Fibroblast of skin of scalp (primary cell): ENCODE measurements around the gene NYNRIN.

Source experiments
- DNase-seq: peaks from one replicate; pipeline ENCODE4 v3.0.0-alpha.2; 2013

Gene NYNRIN

DNA sequence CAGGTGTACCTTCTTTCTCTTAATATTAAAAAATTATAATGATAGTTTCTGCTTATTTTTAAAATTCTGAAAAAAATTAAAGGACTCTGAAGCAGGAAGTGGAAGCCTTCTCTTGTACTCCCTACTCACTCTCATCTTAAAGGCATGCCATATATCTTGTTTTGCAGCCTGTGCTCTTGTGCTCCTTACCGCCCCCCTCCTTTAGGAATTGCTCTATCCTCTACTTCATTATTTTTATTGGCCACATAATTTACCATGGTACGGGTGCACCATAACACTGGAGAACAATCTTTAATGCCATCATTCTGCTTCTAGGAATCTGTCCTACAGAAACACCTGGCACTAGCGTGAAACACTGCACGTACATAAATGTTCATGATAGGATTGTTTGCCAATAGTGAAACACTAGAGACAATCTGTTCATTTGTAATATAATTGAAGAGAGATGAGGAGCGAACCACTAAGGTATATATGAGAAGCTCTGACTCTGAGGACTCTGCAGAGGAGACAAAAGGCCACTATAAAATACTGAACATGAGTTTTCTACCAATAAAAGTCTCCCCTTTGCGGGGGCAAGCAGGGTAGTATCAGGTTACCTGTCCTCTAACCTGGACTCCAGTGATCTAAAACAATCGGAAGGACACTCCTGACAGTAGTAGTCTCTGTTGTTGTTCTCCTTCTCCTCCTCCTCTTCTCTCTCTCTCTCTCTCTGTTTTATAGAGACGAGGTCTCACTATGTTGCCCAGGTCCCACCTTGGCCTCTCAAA is 6.3 kb upstream of the NYNRIN start:
- peak; percentile 64 for DNase-seq

DNA sequence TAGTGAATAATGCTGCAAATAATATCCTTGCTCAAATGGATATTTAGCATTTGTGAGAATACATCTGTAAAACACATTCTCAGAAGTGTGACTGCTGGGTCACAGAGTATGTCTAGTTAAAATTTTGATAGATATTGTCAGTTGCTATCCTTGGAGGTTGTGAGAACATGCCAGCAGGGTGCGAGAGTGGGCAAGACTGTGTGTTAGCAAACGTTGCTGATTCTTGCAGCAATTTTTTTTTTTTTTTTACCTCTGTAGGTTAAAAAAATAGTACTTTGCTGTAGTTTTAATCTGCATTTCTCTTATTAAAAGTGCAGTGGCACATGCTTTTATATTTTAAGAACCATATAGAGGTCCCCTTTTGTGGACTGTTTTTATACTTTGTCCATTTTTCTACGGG is 4.5 kb upstream of the NYNRIN start:
- DNase-seq: no peak

DNA sequence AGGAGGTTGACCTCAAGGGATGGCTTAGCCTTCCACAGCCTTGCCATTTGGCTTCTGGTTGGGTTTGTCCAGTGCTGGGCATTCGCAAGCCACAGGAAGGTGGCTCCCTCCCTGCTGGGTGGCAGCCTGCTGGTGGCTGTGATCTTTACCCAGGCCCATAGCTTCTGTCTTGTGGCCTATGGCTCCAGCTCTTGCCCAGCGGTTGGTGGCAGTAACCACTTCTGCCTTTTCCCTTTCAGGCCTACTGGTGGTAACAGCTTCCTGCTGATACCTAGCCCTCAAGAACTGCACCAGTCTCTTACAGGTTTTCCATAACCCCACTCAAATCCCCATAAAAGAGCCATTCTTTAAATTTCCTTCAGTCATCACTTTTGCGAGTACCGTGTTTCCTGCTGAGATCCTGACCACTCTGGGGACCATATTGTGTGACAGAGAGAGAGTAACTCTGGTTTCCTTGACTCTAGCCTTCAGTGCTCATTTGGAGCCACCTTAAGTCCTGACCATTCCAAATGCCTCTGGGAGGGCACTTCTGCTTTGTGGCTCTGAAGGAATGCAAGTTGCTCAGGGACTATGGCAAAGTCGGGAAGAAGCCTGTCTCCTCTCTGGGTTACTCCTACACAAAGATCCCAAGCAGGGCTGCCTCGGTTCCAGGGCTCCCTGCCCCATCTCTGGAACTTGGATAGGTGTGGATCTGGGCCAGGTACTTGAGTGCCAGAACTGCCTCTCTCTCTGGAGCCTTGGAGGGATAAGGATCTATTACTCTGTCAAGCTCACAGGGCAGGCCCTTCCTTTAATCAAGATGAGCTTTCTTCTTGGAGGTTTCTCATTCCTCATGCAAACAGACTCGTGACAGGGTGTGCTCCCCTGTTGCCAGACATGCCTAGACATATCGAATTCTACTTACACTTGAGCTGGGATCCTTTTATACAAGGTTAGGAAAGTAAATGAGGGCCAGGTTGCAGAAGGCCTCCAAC is 2.9 kb upstream of the NYNRIN start:
- DNase-seq: no peak

DNA sequence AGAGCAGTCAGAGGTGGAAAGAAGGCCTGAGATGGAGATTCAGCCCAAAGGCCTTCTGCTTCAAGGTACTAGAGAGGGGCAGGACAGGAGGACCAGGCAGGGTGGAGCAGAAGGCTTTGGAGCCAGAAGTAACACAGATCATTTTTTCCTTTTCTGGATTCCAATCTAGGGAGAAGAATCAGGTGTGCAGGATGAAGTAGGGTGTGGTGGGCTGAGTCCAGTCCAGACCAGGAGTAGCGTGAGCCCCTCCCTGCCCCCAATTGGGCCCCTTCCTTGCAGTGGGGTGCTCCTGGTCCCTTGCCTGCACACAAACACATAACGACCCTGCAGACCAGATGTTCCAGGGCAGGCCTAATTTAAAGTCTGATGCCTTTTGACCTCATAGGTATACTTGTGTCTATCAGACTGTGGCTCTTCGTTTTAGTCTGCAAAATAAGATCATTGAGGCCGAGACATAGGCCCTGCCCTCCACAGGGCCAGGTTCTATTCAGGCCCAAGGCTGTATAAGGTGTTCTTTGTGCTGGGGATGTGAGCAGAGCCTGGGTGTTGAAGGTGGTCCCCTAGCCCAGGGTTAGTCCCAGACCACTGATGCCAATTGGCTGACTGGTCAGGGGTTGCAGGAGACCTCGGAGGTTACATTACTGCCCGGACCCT is 1.0 kb upstream of the NYNRIN start:
- no peak for DNase-seq

DNA sequence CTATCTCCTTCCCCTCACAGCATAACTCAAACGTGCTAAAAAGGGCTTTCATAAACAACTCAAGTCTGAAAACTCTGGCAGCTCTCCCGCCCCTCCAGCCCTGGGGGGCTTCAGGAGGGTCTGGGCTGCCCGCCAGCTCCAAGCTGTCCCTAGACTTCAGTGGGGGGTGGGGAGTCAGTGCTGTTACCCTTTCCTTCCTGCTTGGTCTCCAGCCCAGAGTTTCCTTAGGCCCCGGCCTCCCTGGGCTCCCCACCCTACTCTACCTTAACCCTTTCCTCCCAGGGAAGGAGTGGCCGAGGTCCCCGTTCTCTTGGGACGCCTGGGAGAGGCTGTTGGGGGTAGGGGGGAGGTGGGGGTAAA is 530 bp upstream of the NYNRIN start:
- DNase-seq: peak; percentile 40

DNA sequence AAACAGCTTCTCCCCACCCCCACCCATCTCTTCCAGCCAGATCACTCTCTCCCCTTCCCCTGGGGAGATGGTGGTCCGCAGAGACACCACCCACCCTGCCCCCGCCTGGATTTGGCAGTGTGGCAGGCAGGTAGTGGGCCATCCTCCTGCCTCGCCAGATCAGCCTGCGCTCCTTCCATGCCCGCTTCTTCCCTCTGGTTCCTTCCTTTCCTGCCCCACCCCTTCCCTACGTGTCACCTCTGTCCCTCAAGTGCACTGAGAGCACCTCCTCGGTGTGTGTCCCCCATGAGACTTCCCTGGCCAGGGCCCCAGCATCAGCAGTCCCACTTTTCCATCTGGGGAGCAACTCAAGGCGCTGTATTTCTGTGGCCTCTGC is 632 bp downstream of the NYNRIN start:
- no peak for DNase-seq

DNA sequence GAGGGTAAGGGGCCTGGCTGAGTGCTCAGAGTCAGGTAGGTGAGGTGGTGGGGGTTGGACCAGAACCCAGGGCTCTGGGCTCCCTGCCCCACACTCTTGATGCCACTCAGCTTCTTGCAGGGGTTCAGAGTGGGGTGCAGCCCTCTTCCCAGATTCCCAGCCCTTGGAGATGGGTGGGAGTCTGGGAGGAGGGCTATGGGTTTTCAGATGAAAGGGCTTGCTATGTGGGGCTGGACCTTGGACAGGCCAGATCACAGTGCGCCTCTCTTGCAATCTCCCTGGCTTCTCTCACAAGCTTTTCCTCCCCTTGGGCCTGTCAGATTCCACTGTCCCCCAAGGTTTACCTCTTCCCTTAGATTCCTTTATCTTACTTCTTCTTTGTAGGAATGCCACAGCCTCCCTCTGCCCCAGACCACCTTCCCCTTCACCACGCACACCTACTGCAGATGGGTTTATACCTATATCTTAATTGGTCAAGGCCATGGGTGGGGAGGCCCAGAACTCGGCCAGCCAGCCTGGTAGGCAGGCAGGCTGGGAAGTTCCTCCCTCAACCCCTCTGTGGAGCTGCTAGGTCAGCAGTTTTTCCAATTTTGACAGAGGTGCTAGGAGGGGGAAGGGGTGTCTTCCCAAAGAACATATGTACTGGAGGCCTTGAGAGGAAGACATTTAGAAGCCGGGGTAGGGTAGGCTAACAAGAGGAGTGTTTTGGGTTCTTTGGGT is 1.4 kb downstream of the NYNRIN start:
- no peak for DNase-seq

DNA sequence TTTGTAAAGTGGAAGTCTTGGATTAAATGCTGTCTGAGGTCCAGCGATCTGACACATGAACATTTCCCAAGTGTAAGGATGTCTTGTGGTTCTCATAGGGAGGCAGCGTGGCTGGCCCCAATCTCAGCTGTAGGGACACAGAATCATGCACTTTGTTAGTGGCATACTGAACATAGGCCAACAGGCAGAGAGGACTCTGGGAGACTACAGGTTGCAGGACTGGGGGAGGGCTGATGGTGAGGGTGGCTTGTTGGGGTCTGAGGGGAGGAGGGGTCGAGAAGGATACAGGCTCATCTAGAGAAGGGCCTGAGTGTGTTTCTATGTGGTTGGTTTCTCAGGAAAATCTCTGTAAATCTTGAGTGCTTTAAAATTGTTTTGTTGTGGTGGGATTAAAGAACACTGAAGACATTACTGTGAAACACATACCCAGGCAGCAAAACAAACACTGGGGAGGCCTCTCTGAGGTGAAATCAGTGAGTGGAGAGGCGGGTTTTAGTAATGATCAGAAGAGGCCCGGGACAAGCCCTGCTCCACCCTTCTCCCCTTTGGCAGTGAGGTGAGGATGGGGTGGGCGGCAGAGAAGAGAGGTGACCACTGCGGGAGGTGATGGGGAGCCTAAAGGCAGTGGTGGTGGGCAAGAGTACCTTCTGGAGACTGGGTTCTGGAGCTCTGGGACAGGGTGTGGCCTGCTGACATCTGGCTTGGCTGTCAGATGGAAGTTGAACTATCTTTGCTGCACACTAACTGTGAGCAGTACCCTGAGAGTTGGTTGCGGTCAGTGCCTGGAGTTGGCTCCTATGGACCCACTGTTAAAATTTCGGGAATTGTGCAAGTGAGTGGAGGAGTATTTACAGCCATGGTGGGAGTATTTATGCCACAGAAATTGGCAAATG is 3.3 kb downstream of the NYNRIN start:
- no peak for DNase-seq

DNA sequence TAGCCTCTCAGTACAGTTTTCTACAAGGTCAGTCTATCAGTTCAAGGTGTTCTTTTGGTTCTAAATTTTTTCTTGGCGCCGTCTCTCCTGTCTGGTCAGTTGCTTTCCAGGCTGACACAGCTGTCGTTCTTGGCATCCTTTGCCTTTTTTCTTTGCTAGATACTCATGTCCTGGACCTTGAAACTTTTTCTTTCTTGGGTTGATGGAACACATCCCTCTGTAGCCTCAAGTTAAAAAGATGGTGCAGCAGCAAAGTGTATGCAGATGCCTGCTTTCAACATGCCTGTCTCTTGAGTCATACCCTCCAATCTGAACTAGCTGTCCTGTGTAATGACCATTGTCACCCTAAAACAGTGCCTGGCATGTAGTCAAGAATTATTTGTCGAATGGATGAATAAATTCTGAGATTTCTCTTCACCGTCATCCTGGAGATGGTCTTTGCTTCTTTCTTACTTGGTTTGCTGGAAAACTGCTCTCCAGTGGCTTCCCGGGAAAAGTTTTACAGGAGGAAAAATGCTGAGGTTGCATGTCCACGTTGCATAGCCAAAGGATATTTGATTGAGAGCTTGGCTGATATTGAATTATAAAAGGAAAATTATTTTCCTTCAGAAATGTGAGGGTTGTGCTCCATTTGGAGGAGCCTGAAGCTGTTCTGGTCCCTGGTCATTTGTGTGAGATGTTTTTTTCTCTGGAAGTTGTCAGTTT is 4.6 kb downstream of the NYNRIN start:
- DNase-seq: peak; percentile 49

DNA sequence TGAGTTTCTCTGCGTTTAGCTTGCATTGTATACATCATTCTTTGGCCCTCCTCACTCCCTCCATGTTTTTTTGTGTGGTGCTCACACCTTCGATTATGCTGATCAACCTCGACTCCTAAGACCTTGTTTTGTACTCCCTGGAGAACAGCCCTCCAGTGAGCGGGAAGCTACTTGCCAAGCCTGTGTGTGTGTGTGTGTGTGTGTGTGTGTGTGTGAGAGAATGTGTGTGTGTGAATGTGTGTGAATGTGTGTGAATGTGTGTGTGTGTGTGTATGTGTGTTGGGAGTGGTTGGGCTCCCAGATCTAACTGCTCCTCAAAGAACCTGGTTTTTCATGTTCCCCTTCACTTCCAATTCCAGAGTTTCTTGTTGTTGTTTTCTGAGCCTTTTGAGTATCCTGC is 6.0 kb downstream of the NYNRIN start:
- no peak for DNase-seq

DNA sequence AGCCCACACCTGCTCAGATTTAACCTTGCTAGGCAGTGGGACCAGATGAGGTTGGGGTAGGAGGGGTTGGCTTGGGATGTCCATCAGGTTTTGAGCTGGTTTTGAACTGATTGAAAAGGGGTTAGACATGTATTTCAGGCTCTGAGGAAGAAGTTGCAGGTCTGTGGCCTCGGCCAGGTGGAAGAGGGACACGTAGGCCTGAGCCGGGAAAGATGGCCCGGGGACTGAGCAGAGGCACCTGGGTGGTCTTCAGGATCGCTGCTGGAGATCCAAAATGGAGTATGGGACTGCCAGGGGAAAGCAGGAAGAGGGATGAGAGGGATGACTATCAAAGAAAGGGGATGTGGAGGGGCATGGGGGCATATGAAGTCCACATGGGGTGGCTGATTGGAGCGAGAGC is 7.6 kb downstream of the NYNRIN start:
- DNase-seq: no peak

DNA sequence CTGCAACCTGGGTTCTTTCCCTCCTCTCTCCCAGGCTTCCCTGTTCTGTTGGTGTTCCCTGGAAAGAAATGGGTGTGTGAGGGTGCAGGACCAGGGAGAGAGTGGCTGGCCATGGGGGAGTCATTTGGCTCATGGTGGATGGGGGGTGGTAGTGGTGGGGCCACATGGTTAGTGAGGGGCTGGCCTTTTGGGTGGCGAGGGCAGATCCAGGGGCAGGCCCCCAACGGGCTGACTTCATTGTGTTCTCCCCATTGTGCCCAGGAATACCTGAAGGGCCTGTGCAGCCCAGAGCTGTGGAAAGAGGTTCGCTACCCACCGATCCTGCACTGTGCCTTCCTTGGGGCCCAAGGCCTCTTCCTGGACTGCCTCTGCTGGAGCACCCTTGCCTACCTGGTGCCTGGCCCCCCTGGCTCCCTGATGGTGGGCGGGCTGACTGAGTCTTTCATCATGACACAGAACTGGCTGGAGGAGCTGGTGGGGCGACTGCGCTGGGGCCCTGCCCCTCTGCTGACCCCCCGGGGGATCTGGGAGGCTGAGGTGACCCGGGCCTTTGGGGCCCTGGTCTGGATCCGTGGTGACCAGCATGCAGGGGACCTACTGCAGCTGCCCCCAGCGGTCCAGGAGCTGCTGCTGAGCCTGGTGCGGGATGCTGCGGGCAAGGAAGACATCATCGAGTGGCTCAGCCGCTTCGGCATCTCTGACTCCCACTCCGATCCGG is 9.0 kb downstream of the NYNRIN start:
- no peak for DNase-seq

DNA sequence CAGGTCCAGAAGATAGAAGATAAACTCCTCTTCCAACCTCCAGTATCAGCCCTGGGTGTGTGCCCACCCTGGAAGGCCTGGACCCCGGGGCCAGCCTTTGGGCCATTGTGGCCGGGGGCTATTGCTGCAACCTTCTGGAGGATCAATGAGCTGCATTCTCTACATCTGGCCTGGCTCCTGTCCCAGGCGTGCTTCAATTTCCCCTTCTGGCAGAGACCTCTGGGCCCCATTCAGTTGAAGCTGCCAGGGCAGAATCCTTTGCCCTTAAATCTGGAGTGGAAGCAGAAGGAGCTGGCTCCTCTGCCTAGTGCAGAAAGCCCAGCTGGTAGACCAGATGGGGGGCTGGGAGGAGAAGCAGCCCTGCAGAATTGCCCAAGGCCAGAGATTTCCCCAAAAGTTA is 10.0 kb downstream of the NYNRIN start:
- DNase-seq: no peak

DNA sequence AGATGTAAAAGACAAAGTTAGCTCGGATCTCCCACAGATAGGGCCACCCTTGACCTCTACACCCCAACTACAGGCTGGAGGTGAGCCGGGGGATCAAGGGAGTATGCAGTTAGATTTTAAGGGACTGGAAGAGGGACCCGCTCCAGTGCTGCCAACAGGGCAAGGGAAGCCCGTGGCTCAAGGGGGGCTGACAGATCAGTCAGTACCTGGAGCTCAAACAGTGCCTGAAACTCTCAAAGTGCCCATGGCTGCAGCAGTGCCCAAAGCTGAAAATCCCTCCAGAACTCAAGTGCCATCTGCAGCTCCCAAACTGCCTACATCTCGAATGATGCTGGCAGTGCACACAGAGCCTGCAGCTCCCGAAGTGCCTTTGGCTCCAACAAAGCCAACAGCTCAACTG is 10.4 kb downstream of the NYNRIN start:
- no peak for DNase-seq

DNA sequence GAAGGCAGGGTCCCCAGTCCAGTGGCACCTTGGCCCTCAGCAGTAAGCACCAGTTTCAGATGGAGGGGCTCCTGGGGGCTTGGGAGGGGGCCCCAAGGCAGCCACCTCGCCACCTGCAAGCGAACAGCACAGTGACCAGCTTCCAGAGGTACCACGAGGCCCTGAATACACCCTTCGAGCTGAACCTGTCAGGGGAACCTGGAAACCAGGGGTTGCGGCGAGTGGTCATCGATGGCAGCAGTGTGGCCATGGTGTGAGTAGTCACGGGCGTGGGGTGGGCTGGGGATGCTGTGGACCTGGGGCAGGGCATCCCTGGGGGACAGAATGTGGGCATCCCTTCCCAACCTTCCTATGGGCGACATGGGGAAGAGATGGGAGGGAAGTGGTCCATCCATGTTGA is 11.2 kb downstream of the NYNRIN start:
- DNase-seq: no peak

DNA sequence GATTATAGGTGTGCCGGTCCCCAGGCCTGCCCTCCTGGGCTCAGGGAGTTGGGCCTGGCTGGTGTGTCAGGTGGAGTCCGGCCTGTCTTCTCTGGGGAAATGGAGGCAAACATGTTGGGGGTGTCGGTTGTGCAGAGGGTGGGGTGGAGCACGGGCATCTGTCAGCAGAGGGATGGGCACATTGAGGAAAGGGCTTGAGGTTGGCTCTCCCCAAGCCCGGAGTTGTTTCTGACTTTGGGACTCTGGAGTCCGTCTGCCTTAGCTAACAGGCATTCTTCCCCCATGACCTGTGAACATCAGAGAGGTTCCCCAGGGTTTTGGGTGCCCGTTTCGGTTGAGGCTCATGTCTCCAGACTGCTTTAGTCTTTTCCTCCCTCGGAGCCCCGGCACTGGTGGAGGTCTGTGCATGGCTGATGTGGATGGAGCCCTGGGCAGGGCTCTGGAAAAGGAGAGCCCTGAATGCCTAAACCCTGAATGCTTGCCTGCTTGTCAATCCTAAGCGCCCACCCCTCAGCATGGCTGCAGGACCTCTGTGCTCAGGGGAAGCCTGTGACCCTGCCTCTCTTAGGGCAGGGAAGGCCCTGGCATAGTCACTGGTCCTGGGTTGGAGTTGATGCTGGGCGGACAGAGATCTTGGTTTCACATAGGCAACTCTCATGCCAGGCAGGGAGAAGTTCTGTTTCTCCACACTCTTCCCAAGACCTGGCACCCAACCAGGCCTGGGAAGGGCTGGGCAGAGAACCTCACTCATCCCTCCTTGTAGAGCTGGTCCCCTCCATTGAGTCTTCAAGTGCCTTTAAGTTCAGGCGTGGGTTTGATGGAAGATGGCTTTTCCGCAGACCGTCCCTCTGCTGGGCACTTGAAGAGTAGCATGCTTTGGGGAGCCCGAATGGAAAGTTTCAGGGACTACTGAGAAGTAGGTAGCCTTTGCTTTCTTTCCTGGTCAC is 12.9 kb downstream of the NYNRIN start:
- peak; percentile 62 for DNase-seq

DNA sequence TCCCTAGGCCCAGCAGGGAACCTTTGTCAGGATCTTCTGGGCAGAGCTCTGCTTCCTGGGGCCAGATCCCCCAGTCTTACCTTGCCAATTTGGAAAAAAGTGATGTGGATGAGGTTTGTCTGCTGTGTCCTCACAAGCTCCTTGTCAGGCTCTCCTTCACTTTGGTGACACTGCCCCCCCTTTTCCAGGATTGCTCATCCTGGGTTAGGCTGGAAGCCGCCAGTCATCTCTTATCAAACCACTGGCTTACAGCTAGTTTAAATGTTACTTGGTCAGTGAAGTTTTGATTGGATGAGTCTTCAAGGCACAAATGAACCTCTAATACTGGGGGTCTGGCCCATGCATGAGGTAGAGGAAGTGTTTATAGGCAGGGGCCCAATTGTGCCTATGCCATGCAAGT is 15.3 kb downstream of the NYNRIN start:
- no peak for DNase-seq

DNA sequence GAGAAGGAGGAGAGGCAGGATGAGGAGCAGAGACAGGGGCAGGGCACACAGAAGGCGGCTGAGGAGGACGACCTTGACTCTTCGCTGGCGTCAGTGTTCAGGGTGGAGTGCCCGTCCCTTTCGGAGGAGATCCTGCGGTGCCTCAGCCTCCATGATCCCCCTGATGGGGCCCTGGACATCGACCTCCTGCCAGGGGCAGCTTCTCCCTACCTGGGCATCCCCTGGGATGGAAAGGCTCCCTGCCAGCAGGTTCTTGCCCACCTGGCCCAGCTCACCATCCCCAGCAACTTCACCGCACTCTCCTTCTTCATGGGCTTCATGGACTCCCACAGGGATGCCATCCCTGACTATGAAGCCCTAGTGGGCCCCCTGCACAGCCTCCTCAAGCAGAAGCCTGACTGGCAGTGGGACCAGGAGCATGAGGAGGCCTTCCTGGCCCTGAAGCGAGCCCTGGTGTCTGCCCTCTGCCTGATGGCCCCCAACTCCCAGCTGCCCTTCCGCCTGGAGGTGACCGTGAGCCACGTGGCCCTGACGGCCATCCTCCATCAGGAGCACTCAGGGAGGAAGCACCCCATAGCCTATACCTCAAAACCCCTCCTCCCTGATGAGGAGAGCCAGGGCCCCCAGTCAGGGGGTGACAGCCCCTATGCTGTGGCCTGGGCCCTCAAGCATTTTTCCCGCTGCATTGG is 16.1 kb downstream of the NYNRIN start:
- no peak for DNase-seq
